A549 (cell line): ENCODE results near the gene MAGEA4. TPM values are rescaled to one million over a fixed set of nuclear protein-coding genes. Genes with fewer than 3 reads are reported as not detected.
A peak's percentile ranks its signal among the peaks of the same experiment; 100 is the strongest.

Experiments used
- ATAC-seq, 2 experiments: fragments of 200-7000 bp in 1 of 2; fragments of >200 bp in 1 of 2; cut with Nextera tagmentation in 1 of 2; cut with Tn5 transposase in 1 of 2; 3 replicates each; pipeline versions ENCODE4 v1.8.0 to v1.9.1; 2018 to 2020; ENCODE audit warnings: mild to moderate bottlenecking in 1 of 2, moderate library complexity in 1 of 2
- CTCF ChIA-PET: fragments of 300-600 bp; sonication (Branson Sonifier 250); formaldehyde crosslinking; extraction: SDS; loops from one replicate; lab custom pipeline; 2021; ENCODE audit warnings: antibody characterized with exemption, inconsistent platforms; lab: Yijun Ruan, JAX
- POLR2A ChIA-PET: fragments of 350-600 bp; formaldehyde crosslinking; extraction: SDS; loops from one replicate; lab custom pipeline; 2021; ENCODE audit warnings: antibody characterized with exemption, inconsistent platforms; lab: Yijun Ruan, JAX
- DNase-seq, 2 experiments: peaks; one replicate each; pipeline versions ENCODE4 v3.0.0 to v3.0.0-alpha.2; 2011 to 2016; ENCODE audit warnings: low read depth in 1 of 2, low spot score in 1 of 2
- FAIRE-seq: peaks from 2 replicates; lab custom pipeline; 2011; peaks lifted over from hg19 to GRCh38; lab: Jason Lieb, UNC
- H3K27ac ChIP-seq, 2 experiments: fragments of >200 bp; sonication (Bioruptor Twin); formaldehyde crosslinking; 3 replicates each; pipeline ENCODE4 v1.5.1; 2016 to 2017
- H3K4me1 ChIP-seq: fragments of >200 bp; sonication (Bioruptor Twin); formaldehyde crosslinking; 3 replicates; pipeline ENCODE4 v1.6.1; 2016
- H3K4me2 ChIP-seq: fragments of >200 bp; sonication (Bioruptor Twin); formaldehyde crosslinking; 3 replicates; pipeline ENCODE4 v1.6.1; 2016
- H3K4me3 ChIP-seq: fragments of >200 bp; sonication (Bioruptor Twin); formaldehyde crosslinking; 3 replicates; pipeline ENCODE4 v1.5.1; 2016
- H3K9me3 ChIP-seq: fragments of >200 bp; sonication (Bioruptor Twin); formaldehyde crosslinking; 3 replicates; pipeline ENCODE4 v1.6.1; 2016
- BHLHE40 ChIP-seq: IDR thresholded peaks from 2 replicates; pipeline ENCODE4 v1.6.1; 2012; ENCODE audit warnings: low read depth, low read length, inconsistent platforms
- CBX2 ChIP-seq: fragments of 200-600 bp; sonication (generic); IDR thresholded peaks from 2 replicates; pipeline ENCODE4 v1.6.1; 2016; ENCODE audit warnings: low read depth, mild to moderate bottlenecking, borderline replicate concordance
- CEBPB ChIP-seq, 2 experiments: fragments of >200 bp in 1 of 2; sonication (Bioruptor Twin) in 1 of 2; formaldehyde crosslinking in 1 of 2; IDR thresholded peaks; 2 replicates each; pipeline ENCODE4 v1.6.1; 2012 to 2016
- CHD4 ChIP-seq: fragments of 200-600 bp; sonication (generic); IDR thresholded peaks from 2 replicates; pipeline ENCODE4 v1.6.1; 2016; ENCODE audit warnings: antibody characterized with exemption, mild to moderate bottlenecking, borderline replicate concordance
- E2F6 ChIP-seq: IDR thresholded peaks from 2 replicates; pipeline ENCODE4 v1.6.1; 2012; ENCODE audit warnings: low read depth, borderline replicate concordance
- EHF ChIP-seq: fragments of 250-450 bp; sonication (Bioruptor Pico); IDR thresholded peaks from 2 replicates; pipeline ENCODE4 v1.5.0; 2020; ENCODE audit warnings: mild to moderate bottlenecking
- EHMT2 ChIP-seq: fragments of 200-600 bp; sonication (generic); IDR thresholded peaks from 2 replicates; pipeline ENCODE4 v1.6.1; 2016; ENCODE audit warnings: antibody characterized with exemption, low read depth, mild to moderate bottlenecking, moderate library complexity
- EP300 ChIP-seq, 2 experiments: fragments of >200 bp; sonication (Bioruptor Twin); formaldehyde crosslinking; IDR thresholded peaks; 2 replicates in 1 of 2; 3 replicates in 1 of 2; pipeline ENCODE4 v1.6.1; 2016 to 2017
- FOSL2 ChIP-seq, 2 experiments: fragments of 450-650 bp in 1 of 2; fragments of >200 bp in 1 of 2; sonication (Bioruptor Twin) in 1 of 2; formaldehyde crosslinking; IDR thresholded peaks; 2 replicates each; pipeline versions ENCODE4 v1.5.0 to v1.6.1; 2016 to 2020; ENCODE audit warnings: mild to moderate bottlenecking in 1 of 2, moderate library complexity in 1 of 2
- GATA3 ChIP-seq: IDR thresholded peaks from 2 replicates; pipeline ENCODE4 v1.6.1; 2012; ENCODE audit warnings: borderline replicate concordance
- HOXA7 ChIP-seq: fragments of 250-450 bp; sonication (Bioruptor Pico); IDR thresholded peaks from 2 replicates; pipeline ENCODE4 v1.5.0; 2020; ENCODE audit warnings: mild to moderate bottlenecking, moderate library complexity
- HOXB13 ChIP-seq: fragments of 250-450 bp; sonication (Bioruptor Pico); IDR thresholded peaks from 2 replicates; pipeline ENCODE4 v1.5.0; 2020; ENCODE audit warnings: low read depth, mild to moderate bottlenecking, moderate library complexity
- JUN ChIP-seq, 2 experiments: fragments of >200 bp; sonication (Bioruptor Twin); formaldehyde crosslinking; IDR thresholded peaks; 2 replicates in 1 of 2; 3 replicates in 1 of 2; pipeline ENCODE4 v1.6.1; 2016 to 2017
- JUNB ChIP-seq: fragments of >200 bp; sonication (Bioruptor Twin); formaldehyde crosslinking; IDR thresholded peaks from 2 replicates; pipeline ENCODE4 v1.6.1; 2016
- KDM5A ChIP-seq: fragments of 200-600 bp; sonication (generic); IDR thresholded peaks from 2 replicates; pipeline ENCODE4 v1.6.1; 2016; ENCODE audit warnings: antibody characterized with exemption, mild to moderate bottlenecking
- MAFK ChIP-seq: fragments of 450-650 bp; IDR thresholded peaks from 2 replicates; pipeline ENCODE4 v1.6.1; 2014; ENCODE audit not compliant: partially characterized antibody
- POLR2AphosphoS2 ChIP-seq: conservative IDR thresholded peaks from 2 replicates; pipeline ENCODE4 v1.6.1; 2012; ENCODE audit warnings: low read length, improper control_type of control experiment, inconsistent platforms
- RAD21 ChIP-seq, 2 experiments: fragments of >200 bp in 1 of 2; sonication (Bioruptor Twin) in 1 of 2; formaldehyde crosslinking in 1 of 2; IDR thresholded peaks in 1 of 2; conservative IDR thresholded peaks in 1 of 2; 2 replicates in 1 of 2; 3 replicates in 1 of 2; pipeline ENCODE4 v1.6.1; 2012 to 2018; ENCODE audit warnings: inconsistent platforms in 1 of 2
- RCOR1 ChIP-seq: fragments of 150-350 bp; IDR thresholded peaks from 2 replicates; pipeline ENCODE4 v1.6.1; 2014; ENCODE audit warnings: antibody characterized with exemption, low read length, low read depth
- RNF2 ChIP-seq: fragments of 200-600 bp; sonication (generic); IDR thresholded peaks from 2 replicates; pipeline ENCODE4 v1.6.1; 2016; ENCODE audit warnings: low read depth, mild to moderate bottlenecking, antibody characterized with exemption, moderate library complexity, borderline replicate concordance
- SMC3 ChIP-seq: fragments of >200 bp; sonication (Bioruptor Twin); formaldehyde crosslinking; IDR thresholded peaks from 3 replicates; pipeline ENCODE4 v1.6.1; 2018; ENCODE audit warnings: inconsistent platforms
- USF2 ChIP-seq: fragments of 450-650 bp; IDR thresholded peaks from 2 replicates; pipeline ENCODE4 v1.6.1; 2014; ENCODE audit warnings: antibody characterized with exemption
- ZFP36 ChIP-seq: fragments of 450-650 bp; IDR thresholded peaks from 2 replicates; pipeline ENCODE4 v1.6.1; 2014; ENCODE audit warnings: borderline replicate concordance; ENCODE audit not compliant: partially characterized antibody
- WGBS: methylation state at CpG from one replicate; pipeline ENCODE4 v1.1.6; 2017; ENCODE audit errors: missing lambda C conversion rate; 5-methylcytosine and 5-hydroxymethylcytosine counted together
- polyA plus RNA-seq, 4 experiments: library from polyadenylated mRNA; depleted of rRNA in 3 of 4; stranded (reverse); fragments of >200 nt; fragmentation: RNase III in 1 of 4; extraction: RNeasy Plus Mini Kit Qiagen cat#74134 plus additional on column Dnase treatment in 1 of 4; gene quantifications; 2 replicates in 3 of 4; 3 replicates in 1 of 4; pipeline ENCODE4 v1.2.3, GENCODE V29; 2011 to 2017
- TF ChIP-seq, protein P1 (sequence below): IDR thresholded peaks from 2 replicates; pipeline ENCODE4 v1.6.1; 2012
- TF ChIP-seq, protein P2 (sequence below): fragments of 250-450 bp; sonication (Bioruptor Pico); IDR thresholded peaks from 2 replicates; pipeline ENCODE4 v1.5.0; 2021; ENCODE audit warnings: mild to moderate bottlenecking, moderate library complexity, borderline replicate concordance
- TF ChIP-seq, protein P3 (sequence below): fragments of >200 bp; sonication (Bioruptor Twin); formaldehyde crosslinking; IDR thresholded peaks from 2 replicates; pipeline ENCODE4 v1.6.1; 2016
- TF ChIP-seq, protein P4 (sequence below): fragments of >200 bp; sonication (Bioruptor Twin); formaldehyde crosslinking; IDR thresholded peaks from 3 replicates; pipeline ENCODE4 v1.6.1; 2016

The MAGEA4 gene
- polyA plus RNA-seq, 2 of the 4 experiments (the other 2 are of a cell fraction): 0.05 TPM; not detected in 1

DNA sequence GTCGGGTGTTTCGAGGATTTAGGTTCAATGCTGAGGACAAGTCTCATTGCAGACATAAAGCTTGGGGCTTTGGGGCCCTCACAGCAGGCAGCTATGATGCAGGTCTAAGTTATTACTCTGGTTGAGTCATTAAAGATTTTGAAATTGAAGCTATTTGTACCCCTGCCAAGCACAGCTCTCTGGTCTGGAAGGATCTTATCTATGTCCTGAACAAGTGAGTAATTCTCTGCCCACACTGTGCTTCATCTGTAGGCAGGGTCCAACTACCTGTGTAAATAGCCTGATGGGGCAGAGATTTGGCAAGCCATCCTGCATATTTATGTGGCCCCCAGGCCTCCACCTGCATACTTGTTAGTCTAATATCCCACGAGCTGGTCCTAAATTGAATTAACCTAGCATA, 41.4 kb upstream of the MAGEA4 start:
- H3K4me3 ChIP-seq: no peak overlapping the region
- CTCF ChIA-PET: interaction anchor here (0.8 to 1.6 kb wide), 4 partner anchors 42 to 168 kb away, joined by 3 to 6 read pairs (median 4); no protein-coding TSS in a partner anchor
- H3K27ac ChIP-seq: peak overlapping the region; percentile 96 to 97

GRCh38 chrX:151873096-151873495, 39.6 kb upstream of the MAGEA4 start:
- no peak overlapping the region for H3K4me3 ChIP-seq
- H3K27ac ChIP-seq: peak overlapping the region; percentile 96 to 97
- H3K9me3 ChIP-seq: peaks cover 9% of the 10 kb centered on the region; the same call in 1 of the 3 replicates
- DNase-seq (no peak), FAIRE-seq (no peak), ATAC-seq (no peak)
- CTCF ChIA-PET: no interaction called here
- POLR2A ChIA-PET: no interaction called here
- 61% methylated on average over 2 of the region's 2 CpGs for WGBS
- no peak overlapping the region for H3K4me2 ChIP-seq
- H3K4me1 ChIP-seq: peaks cover 45% of the 10 kb centered on the region
- TF ChIP-seq CBX2 (no peak), BHLHE40 (no peak), HOXB13 (no peak), MAFK (no peak), EHMT2 (no peak), RAD21 (conservative IDR thresholded peaks at IDR 0.05 in 1 of 2, IDR thresholded peaks at IDR 0.05 in 1 of 2) (no peak), CHD4 (no peak), HOXA7 (CRISPR knock-in tag) (no peak), RNF2 (no peak), RCOR1 (no peak), E2F6 (no peak), EP300 (IDR thresholded peaks at IDR 0.05) (no peak)

More for the DNA sequence above, 41.4 kb upstream of the MAGEA4 start:
- POLR2A ChIA-PET: interaction anchor here (0.9 to 1.6 kb wide), 5 partner anchors 32 to 118 kb away, joined by 3 to 8 read pairs (median 4); no protein-coding TSS in a partner anchor
- DNase-seq: peak; percentile 50 to 85
- Histone ChIP-seq H3K4me2 (peak overlapping the region; percentile 83), H3K9me3 (peaks cover 21% of the 10 kb centered on the region; the same call in 1 of the 3 replicates), H3K4me1 (peaks cover 45% of the 10 kb centered on the region)
- peak; percentile 93 to 94 for ATAC-seq
- WGBS: 0% methylated on average over 3 of the region's 3 CpGs
- peak; percentile 90 for FAIRE-seq
- TF ChIP-seq, protein P1, sequence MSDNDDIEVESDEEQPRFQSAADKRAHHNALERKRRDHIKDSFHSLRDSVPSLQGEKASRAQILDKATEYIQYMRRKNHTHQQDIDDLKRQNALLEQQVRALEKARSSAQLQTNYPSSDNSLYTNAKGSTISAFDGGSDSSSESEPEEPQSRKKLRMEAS: peak; percentile 61; the same call in 1 of the 2 replicates
- no peak for TF ChIP-seq KDM5A
- peak; percentile 85 to 90; a peak in 4 of 5 replicates for TF ChIP-seq EP300 (IDR thresholded peaks at IDR 0.05)
- TF ChIP-seq SMC3: peak; percentile 39; the same call in 1 of the 3 replicates
- TF ChIP-seq, protein P2, sequence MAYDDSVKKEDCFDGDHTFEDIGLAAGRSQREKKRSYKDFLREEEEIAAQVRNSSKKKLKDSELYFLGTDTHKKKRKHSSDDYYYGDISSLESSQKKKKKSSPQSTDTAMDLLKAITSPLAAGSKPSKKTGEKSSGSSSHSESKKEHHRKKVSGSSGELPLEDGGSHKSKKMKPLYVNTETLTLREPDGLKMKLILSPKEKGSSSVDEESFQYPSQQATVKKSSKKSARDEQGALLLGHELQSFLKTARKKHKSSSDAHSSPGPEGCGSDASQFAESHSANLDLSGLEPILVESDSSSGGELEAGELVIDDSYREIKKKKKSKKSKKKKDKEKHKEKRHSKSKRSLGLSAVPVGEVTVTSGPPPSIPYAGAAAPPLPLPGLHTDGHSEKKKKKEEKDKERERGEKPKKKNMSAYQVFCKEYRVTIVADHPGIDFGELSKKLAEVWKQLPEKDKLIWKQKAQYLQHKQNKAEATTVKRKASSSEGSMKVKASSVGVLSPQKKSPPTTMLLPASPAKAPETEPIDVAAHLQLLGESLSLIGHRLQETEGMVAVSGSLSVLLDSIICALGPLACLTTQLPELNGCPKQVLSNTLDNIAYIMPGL: no peak
- no peak for TF ChIP-seq CBX2
- TF ChIP-seq CHD4: no peak
- no peak for TF ChIP-seq MAFK
- TF ChIP-seq ZFP36: no peak
- TF ChIP-seq JUN (IDR thresholded peaks at IDR 0.05): peak; percentile 45 to 78; a peak in 4 of 5 replicates
- no peak for TF ChIP-seq POLR2AphosphoS2
- no peak for TF ChIP-seq USF2
- peak; percentile 92 for TF ChIP-seq JUNB
- TF ChIP-seq, protein P3, sequence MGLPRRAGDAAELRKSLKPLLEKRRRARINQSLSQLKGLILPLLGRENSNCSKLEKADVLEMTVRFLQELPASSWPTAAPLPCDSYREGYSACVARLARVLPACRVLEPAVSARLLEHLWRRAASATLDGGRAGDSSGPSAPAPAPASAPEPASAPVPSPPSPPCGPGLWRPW: 0 out of 2 replicates have a peak, but pooled peaks have one; percentile 44
- TF ChIP-seq RAD21 (conservative IDR thresholded peaks at IDR 0.05 in 1 of 2, IDR thresholded peaks at IDR 0.05 in 1 of 2): peak; percentile 35 to 55
- TF ChIP-seq EHF (CRISPR knock-in tag): no peak
- TF ChIP-seq CEBPB (IDR thresholded peaks at IDR 0.05): peak; percentile 61 to 90; a peak in 3 of 4 replicates
- TF ChIP-seq, protein P4, sequence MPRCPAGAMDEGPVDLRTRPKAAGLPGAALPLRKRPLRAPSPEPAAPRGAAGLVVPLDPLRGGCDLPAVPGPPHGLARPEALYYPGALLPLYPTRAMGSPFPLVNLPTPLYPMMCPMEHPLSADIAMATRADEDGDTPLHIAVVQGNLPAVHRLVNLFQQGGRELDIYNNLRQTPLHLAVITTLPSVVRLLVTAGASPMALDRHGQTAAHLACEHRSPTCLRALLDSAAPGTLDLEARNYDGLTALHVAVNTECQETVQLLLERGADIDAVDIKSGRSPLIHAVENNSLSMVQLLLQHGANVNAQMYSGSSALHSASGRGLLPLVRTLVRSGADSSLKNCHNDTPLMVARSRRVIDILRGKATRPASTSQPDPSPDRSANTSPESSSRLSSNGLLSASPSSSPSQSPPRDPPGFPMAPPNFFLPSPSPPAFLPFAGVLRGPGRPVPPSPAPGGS: peak; percentile 74; the same call in 2 of the 3 replicates
- TF ChIP-seq E2F6: no peak
- peak; percentile 82 for TF ChIP-seq FOSL2 (IDR thresholded peaks at IDR 0.05)
- peak; percentile 83 for TF ChIP-seq FOSL2 (CRISPR knock-in tag; IDR thresholded peaks at IDR 0.05)
- peak; percentile 96 for TF ChIP-seq GATA3
- TF ChIP-seq RCOR1: no peak
